Neural progenitor cell (in vitro differentiated cells): ENCODE data around the gene FHOD1. TPM values are rescaled to one million over a fixed set of nuclear protein-coding genes. Genes with fewer than 3 reads are reported as not detected.

Experiments used
- DNase-seq: peaks from one replicate; pipeline ENCODE4 v3.0.0-alpha.2; 2016; ENCODE audit warnings: low spot score
- H2AFZ ChIP-seq: fragments of 200-600 bp; sonication (generic); replicated peaks from 2 replicates; pipeline ENCODE4 v1.6.1; 2016; ENCODE audit warnings: antibody characterized with exemption
- H3F3A ChIP-seq: fragments of 200-600 bp; sonication (generic); 2 replicates; pipeline ENCODE4 v1.6.1; 2016; ENCODE audit warnings: antibody characterized with exemption, low read depth
- H3K27ac ChIP-seq: fragments of 200-600 bp; sonication (generic); 2 replicates; pipeline ENCODE4 v1.5.1; 2016; ENCODE audit warnings: mild to moderate bottlenecking
- H3K27me3 ChIP-seq: fragments of 200-600 bp; sonication (generic); 2 replicates; pipeline ENCODE4 v1.6.1; 2016; ENCODE audit warnings: mild to moderate bottlenecking, moderate library complexity
- H3K36me3 ChIP-seq: fragments of 200-600 bp; sonication (generic); 2 replicates; pipeline ENCODE4 v1.5.1; 2016
- H3K4me1 ChIP-seq: fragments of 200-600 bp; sonication (generic); 2 replicates; pipeline ENCODE4 v1.6.1; 2016; ENCODE audit warnings: mixed run types
- H3K4me2 ChIP-seq: fragments of 200-600 bp; sonication (generic); 2 replicates; pipeline ENCODE4 v1.6.1; 2016
- H3K4me3 ChIP-seq: fragments of 200-600 bp; sonication (generic); 2 replicates; pipeline ENCODE4 v1.5.1; 2016
- H3K79me2 ChIP-seq: fragments of 200-600 bp; sonication (generic); 2 replicates; pipeline ENCODE4 v1.6.1; 2016; ENCODE audit warnings: low read depth
- H3K9ac ChIP-seq: fragments of 200-600 bp; sonication (generic); 2 replicates; pipeline ENCODE4 v1.6.1; 2016
- H3K9me3 ChIP-seq: fragments of 200-600 bp; sonication (generic); 2 replicates; pipeline ENCODE4 v1.5.1; 2016; ENCODE audit warnings: low read depth
- H4K20me1 ChIP-seq: fragments of 200-600 bp; sonication (generic); 2 replicates; pipeline ENCODE4 v1.6.1; 2016; ENCODE audit warnings: low read depth
- H3K27ac Mint-ChIP-seq: 3 replicates; pipeline ENCODE4 v1.8.0; 2021; ENCODE audit warnings: mixed read lengths
- H3K27me3 Mint-ChIP-seq: 2 replicates; pipeline ENCODE4 v1.8.0; 2022; ENCODE audit warnings: low read depth, mild to moderate bottlenecking, inconsistent platforms, moderate library complexity, mixed read lengths; ENCODE audit not compliant: insufficient read depth
- H3K36me3 Mint-ChIP-seq: 3 replicates; pipeline ENCODE4 v1.8.0; 2021; ENCODE audit warnings: mixed read lengths
- H3K4me1 Mint-ChIP-seq: 3 replicates; pipeline ENCODE4 v1.8.0; 2021; ENCODE audit warnings: mixed read lengths
- H3K4me3 Mint-ChIP-seq: 3 replicates; pipeline ENCODE4 v1.8.0; 2021; ENCODE audit warnings: mild to moderate bottlenecking, moderate library complexity, mixed read lengths
- H3K9me3 Mint-ChIP-seq: 3 replicates; pipeline ENCODE4 v1.8.0; 2020; ENCODE audit warnings: mixed read lengths
- EZH2 ChIP-seq: fragments of 200-600 bp; sonication (generic); IDR thresholded peaks from 2 replicates; pipeline ENCODE4 v1.6.1; 2017; ENCODE audit warnings: antibody characterized with exemption, mild to moderate bottlenecking, moderate library complexity
- EZH2phosphoT487 ChIP-seq: fragments of 200-600 bp; sonication (generic); IDR thresholded peaks from 2 replicates; pipeline ENCODE4 v1.6.1; 2017; ENCODE audit warnings: antibody characterized with exemption
- total RNA-seq: library from RNA; depleted of rRNA; stranded (reverse); fragments of >200 nt; gene quantifications from 2 replicates; pipeline ENCODE4 v1.2.3, GENCODE V29; 2015; ENCODE audit warnings: low replicate concordance
- TF ChIP-seq, protein P1 (sequence below): fragments of 200-600 bp; sonication (generic); IDR thresholded peaks from 2 replicates; pipeline ENCODE4 v1.5.1; 2017; ENCODE audit warnings: antibody characterized with exemption, mild to moderate bottlenecking

The FHOD1 gene
- total RNA-seq, 1 donor from 2014 or later, result 5.5 TPM

DNA sequence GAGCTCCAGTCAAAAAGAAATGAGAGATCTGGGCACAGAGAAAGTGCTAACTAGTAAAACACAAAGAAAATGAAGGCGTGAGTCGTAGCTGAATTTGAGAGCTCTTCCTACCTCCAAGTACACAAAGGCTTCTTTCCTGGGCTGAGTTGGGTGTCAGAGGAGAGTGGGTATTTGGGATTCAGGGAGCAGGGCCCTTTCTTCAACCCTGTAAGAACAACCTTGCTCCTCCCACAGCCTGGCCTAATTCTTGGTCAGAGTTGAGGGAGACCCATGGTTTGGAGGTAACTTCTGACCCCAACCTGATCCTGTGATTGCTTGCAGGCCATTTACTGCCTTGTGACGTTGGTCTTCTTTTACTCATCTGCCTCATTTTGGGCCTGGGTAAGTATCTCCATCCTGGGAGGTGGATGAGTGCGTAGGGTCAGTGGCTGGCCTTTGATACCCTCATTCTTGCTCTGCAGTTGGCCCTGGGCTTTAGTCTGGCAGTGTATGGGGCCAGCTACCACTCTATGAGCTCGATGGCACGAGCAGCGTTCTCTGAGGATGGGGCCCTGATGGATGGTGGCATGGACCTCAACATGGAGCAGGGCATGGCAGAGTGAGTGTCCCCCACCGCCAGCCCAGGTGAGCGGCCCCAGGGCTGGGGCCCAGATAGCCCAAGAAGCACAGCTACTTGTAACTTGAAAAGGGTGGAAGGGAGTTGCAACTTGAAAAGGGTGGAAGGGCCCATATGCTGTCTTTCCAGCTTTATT lies 19.1 kb downstream of the FHOD1 start:
- Histone ChIP-seq H3K79me2 (peaks cover 15% of the 10 kb centered on the region), H3K36me3 (no peaks in the 10 kb centered on the region), H3K4me1 (peaks cover 10% of the 10 kb centered on the region), H3K4me2 (peak overlapping the region; percentile 86), H3K9me3 (no peaks in the 10 kb centered on the region), H3F3A (no peaks in the 10 kb centered on the region), H3K4me3 (peak overlapping the region; percentile 97), H3K27ac (no peak overlapping the region), H2AFZ (no peak overlapping the region), H3K27me3 (no peaks in the 10 kb centered on the region), H4K20me1 (no peaks in the 10 kb centered on the region), H3K9ac (peak overlapping the region; percentile 92)
- peaks cover 2% of the 10 kb centered on the region for H3K9me3 Mint-ChIP-seq
- peaks cover 22% of the 10 kb centered on the region for H3K4me1 Mint-ChIP-seq
- DNase-seq, result no peak
- H3K27me3 Mint-ChIP-seq, result peaks cover 13% of the 10 kb centered on the region
- H3K27ac Mint-ChIP-seq, result no peak overlapping the region
- TF ChIP-seq EZH2phosphoT487 (no peak), EZH2 (no peak)
- H3K36me3 Mint-ChIP-seq, result peaks cover 13% of the 10 kb centered on the region
- peak overlapping the region; percentile 100 for H3K4me3 Mint-ChIP-seq

DNA sequence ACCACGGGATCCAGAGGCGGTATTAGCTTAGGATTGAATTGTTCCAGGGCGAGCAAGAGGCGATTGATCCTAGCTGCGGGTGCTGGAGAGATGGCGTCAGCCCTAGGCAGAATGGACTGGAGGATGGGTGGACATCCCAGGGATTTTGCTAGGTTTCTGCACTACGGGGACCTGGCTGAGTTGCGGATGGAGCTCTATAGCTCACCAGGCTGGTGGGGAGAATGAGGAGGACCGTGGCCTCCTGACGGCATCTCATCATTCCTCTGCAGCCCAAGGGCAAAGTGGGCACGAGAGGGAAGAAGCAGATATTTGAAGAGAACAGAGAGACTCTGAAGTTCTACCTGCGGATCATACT lies 19.7 kb downstream of the FHOD1 start:
- H3K27me3 ChIP-seq, result no peaks in the 10 kb centered on the region
- H3K4me1 Mint-ChIP-seq, result peaks cover 22% of the 10 kb centered on the region
- H3K9me3 Mint-ChIP-seq, result peaks cover 2% of the 10 kb centered on the region
- H3K36me3 Mint-ChIP-seq, result peaks cover 13% of the 10 kb centered on the region
- H3K9me3 ChIP-seq, result no peaks in the 10 kb centered on the region
- H3K4me3 ChIP-seq, result peak overlapping the region; percentile 97
- no peak overlapping the region for H2AFZ ChIP-seq
- H3K27ac ChIP-seq, result no peak overlapping the region
- H3K9ac ChIP-seq, result peak overlapping the region; percentile 92
- no peaks in the 10 kb centered on the region for H3K36me3 ChIP-seq
- peak overlapping the region; percentile 86 for H3K4me2 ChIP-seq
- peaks cover 13% of the 10 kb centered on the region for H3K27me3 Mint-ChIP-seq
- no peaks in the 10 kb centered on the region for H3F3A ChIP-seq
- no peaks in the 10 kb centered on the region for H4K20me1 ChIP-seq
- TF ChIP-seq EZH2 (no peak), EZH2phosphoT487 (no peak)
- TF ChIP-seq, protein P1, sequence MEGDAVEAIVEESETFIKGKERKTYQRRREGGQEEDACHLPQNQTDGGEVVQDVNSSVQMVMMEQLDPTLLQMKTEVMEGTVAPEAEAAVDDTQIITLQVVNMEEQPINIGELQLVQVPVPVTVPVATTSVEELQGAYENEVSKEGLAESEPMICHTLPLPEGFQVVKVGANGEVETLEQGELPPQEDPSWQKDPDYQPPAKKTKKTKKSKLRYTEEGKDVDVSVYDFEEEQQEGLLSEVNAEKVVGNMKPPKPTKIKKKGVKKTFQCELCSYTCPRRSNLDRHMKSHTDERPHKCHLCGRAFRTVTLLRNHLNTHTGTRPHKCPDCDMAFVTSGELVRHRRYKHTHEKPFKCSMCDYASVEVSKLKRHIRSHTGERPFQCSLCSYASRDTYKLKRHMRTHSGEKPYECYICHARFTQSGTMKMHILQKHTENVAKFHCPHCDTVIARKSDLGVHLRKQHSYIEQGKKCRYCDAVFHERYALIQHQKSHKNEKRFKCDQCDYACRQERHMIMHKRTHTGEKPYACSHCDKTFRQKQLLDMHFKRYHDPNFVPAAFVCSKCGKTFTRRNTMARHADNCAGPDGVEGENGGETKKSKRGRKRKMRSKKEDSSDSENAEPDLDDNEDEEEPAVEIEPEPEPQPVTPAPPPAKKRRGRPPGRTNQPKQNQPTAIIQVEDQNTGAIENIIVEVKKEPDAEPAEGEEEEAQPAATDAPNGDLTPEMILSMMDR, result no peak
- H3K79me2 ChIP-seq, result peaks cover 15% of the 10 kb centered on the region
- no peak overlapping the region for H3K27ac Mint-ChIP-seq
- peak overlapping the region; percentile 100 for H3K4me3 Mint-ChIP-seq
- DNase-seq, result no peak
- peaks cover 10% of the 10 kb centered on the region for H3K4me1 ChIP-seq

DNA sequence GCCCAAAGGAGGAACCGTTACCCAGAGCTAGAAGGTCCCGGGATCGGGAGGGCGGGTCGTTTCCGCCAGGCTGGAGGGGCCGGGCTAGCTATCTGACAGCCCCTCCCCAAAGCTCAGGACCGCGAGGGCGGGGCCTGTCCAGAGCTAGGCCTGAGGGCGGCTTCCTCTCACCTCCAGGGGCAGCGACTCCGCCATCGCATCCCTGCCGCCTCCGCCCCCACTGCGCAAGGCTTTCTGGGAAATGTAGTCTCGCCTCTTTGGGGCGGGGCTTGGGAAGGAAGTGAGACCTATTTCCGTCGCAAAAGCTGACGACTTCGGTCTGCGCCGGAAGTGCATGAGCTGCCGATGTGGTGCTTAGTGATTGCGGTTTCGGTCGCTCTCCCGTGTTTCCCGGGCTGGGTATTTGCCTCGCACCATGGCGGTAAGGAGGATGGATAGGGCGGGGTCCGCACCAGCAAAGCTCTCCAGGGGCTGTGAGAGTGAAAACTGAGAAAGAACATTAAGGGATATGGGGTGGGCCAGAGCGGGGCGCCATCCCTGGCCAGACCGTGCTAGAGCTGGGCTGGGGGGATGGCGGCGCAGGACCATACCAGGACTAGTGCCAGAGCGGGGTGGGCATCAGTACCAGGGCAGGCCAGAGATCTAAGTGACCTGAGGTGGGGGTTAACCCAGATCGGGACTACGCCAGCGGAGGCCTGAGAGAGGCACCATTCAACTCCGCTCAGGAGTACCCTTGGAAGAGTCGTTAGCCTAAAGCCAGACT lies 20.3 kb downstream of the FHOD1 start, which contains the start of gene TMEM208:
Gene TMEM208, plus strand, starts transcription at position 327 of the 763 bp plus-strand sequence. Its CDS starts 89 bp downstream, at position 416.
- Histone ChIP-seq H3K79me2 (peaks cover 15% of the 10 kb centered on the region), H3F3A (no peaks in the 10 kb centered on the region), H3K36me3 (no peaks in the 10 kb centered on the region), H3K9ac (peak within 1 kb of the TSS; percentile 92), H3K27me3 (no peaks in the 10 kb centered on the region), H3K4me3 (peak within 1 kb of the TSS; percentile 97), H3K4me2 (peak within 1 kb of the TSS; percentile 94), H3K27ac (no peak within 1 kb of the TSS), H3K9me3 (no peaks in the 10 kb centered on the region), H4K20me1 (no peaks in the 10 kb centered on the region), H3K4me1 (peaks cover 10% of the 10 kb centered on the region), H2AFZ (peak within 1 kb of the TSS; percentile 87)
- peaks cover 2% of the 10 kb centered on the region for H3K9me3 Mint-ChIP-seq
- peaks cover 11% of the 10 kb centered on the region for H3K27me3 Mint-ChIP-seq
- H3K27ac Mint-ChIP-seq, result peak within 1 kb of the TSS; percentile 95
- H3K4me3 Mint-ChIP-seq, result peak within 1 kb of the TSS; percentile 100
- TF ChIP-seq, protein P1, result peak; percentile 43
- no peak for TF ChIP-seq EZH2phosphoT487
- DNase-seq, result peak; percentile 100
- peaks cover 22% of the 10 kb centered on the region for H3K4me1 Mint-ChIP-seq
- peaks cover 13% of the 10 kb centered on the region for H3K36me3 Mint-ChIP-seq
